Measurements from ENCODE around the gene MCM6. TPM values are rescaled to one million over a fixed set of nuclear protein-coding genes. Genes with fewer than 3 reads are reported as not detected.

Gene MCM6
- total RNA-seq, 1 experiment from 2014 or later = 113 TPM

DNA sequence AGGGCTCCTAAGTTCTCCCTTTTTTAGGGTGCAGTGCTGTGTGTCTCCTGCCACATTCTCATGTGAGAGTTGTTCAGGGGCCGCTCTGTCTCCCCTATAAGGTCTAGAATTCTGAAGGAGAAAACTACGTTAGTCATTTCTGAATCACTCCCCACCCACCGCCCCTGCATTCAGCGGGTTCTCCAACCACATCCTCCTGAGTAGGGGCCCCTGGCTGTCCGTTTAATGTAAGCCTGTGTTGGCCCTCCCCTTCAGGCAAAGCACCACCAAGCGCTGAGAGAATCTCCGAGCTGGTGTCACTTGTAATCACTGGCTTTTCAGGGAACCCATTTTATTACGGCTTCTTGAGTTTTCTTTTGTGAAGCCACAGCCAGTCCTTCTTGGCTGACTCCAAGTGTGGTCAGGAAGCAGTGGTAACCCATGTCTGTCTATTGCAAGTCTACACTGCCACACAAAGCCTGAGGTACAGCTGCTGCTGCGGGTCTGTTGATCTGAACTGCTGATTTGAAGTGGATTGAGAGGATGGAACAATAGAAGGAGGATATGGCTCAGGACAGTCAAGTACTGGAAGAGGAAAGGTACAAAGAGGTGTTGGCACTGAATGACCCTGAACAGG is 56.1 kb downstream of the MCM6 start:
- no peak overlapping the region for H3K23ac ChIP-seq (ENCODE audit: insufficient read length, low read depth, low read length)
- no peak for DNase-seq
- no peak for TF ChIP-seq CTCF (conservative IDR thresholded peaks at IDR 0.05)
- H4K91ac ChIP-seq (ENCODE audit: insufficient read length, low read depth, low read length) = no peak overlapping the region
- no peaks in the 10 kb centered on the region for H3K27me3 ChIP-seq (ENCODE audit: insufficient read depth, low read length)
- H3K18ac ChIP-seq (ENCODE audit: insufficient read length, low read depth, low read length) = no peak overlapping the region
- H3K4me1 ChIP-seq (ENCODE audit: insufficient read depth, low read length) = no peaks in the 10 kb centered on the region
- H3K9me3 ChIP-seq (ENCODE audit: control insufficient read depth, low read depth, low read length) = no peaks in the 10 kb centered on the region
- H2BK5ac ChIP-seq (ENCODE audit: insufficient read length, low read length) = no peak overlapping the region
- no peak overlapping the region for H3K56ac ChIP-seq (ENCODE audit: insufficient read length, low read depth, low read length)
- Mint-ChIP-seq H3K4me3 (no peak overlapping the region), H3K27ac (no peak overlapping the region), H3K36me3 (ENCODE audit: insufficient read depth in 1 of 3, low read depth in 3 of 3) (peaks cover 0 to 7% (median 4%) of the 10 kb centered on the region in 3 experiments; a peak in 4 of 7 replicates), H3K4me1 (no peaks in the 10 kb centered on the region), H3K27me3 (ENCODE audit: low read depth) (peaks cover 2% of the 10 kb centered on the region; the same call in 1 of the 2 replicates), H3K9me3 (peaks cover 10% of the 10 kb centered on the region in 2 experiments; a peak in 4 of 5 replicates)
- no peak overlapping the region for H2BK120ac ChIP-seq (ENCODE audit: low read depth, low read length, poor library complexity, severe bottlenecking)
- no peak overlapping the region for H2BK15ac ChIP-seq (ENCODE audit: low read depth, low read length)
- no peaks in the 10 kb centered on the region for H3K23me2 ChIP-seq (ENCODE audit: insufficient read length, low read depth, low read length, poor library complexity, severe bottlenecking)
- no peak overlapping the region for H3T11ph ChIP-seq (ENCODE audit: low read length)
- H3K79me1 ChIP-seq (ENCODE audit: insufficient read depth, low read depth, low read length, poor library complexity, severe bottlenecking) = no peaks in the 10 kb centered on the region
- no peak overlapping the region for H2AFZ ChIP-seq (ENCODE audit: low read length)
- no peaks in the 10 kb centered on the region for H3K79me2 ChIP-seq (ENCODE audit: insufficient read depth, low read length)
- no CpG with 5 or more reads among the region's 9 CpGs for WGBS (ENCODE audit: extremely low coverage, insufficient read length, low lambda C conversion rate)
- no peak overlapping the region for H3K4ac ChIP-seq (ENCODE audit: low read depth, low read length)
- no peak overlapping the region for H3K14ac ChIP-seq (ENCODE audit: insufficient read depth, low read length)
- no peak overlapping the region for H2AK5ac ChIP-seq (ENCODE audit: insufficient read length, low read length)
- no peak overlapping the region for H2BK20ac ChIP-seq (ENCODE audit: low read depth, low read length, poor library complexity, severe bottlenecking)
- no peak overlapping the region for H3K9ac ChIP-seq (ENCODE audit: extremely low read depth, insufficient read length, low read length)
- H2BK12ac ChIP-seq (ENCODE audit: insufficient read length, low read depth, low read length) = no peak overlapping the region
- H4K5ac ChIP-seq (ENCODE audit: insufficient read length, low read depth, low read length) = no peak overlapping the region
- no peak overlapping the region for H4K8ac ChIP-seq (replicated peaks; ENCODE audit: insufficient read length, low read depth, low read length)
- H4K20me1 ChIP-seq (ENCODE audit: control insufficient read depth, insufficient read depth, insufficient read length) = no peaks in the 10 kb centered on the region
- H3K27ac ChIP-seq (ENCODE audit: insufficient read length, low read depth, low read length) = no peak overlapping the region
- no peak overlapping the region for H3K4me2 ChIP-seq (ENCODE audit: insufficient read depth, insufficient read length, low read length)

Measured in H9 (cell line).